ENCODE results near the gene CYP2W1. TPM values are rescaled to one million over a fixed set of nuclear protein-coding genes. Genes with fewer than 3 reads are reported as not detected.
A peak's percentile ranks its signal among the peaks of the same experiment; 100 is the strongest.

The CYP2W1 gene
- total RNA-seq, 4 donors from 2014 or later = 5.7 to 18.6 (median 12.1) TPM

- Histone ChIP-seq H3K27ac (peak overlapping the region in 1 of 4 donors; percentile 84), H3K4me3 (no peak overlapping the region), H3K36me3 (peaks cover 0 to 24% (median 0%) of the 10 kb centered on the region in 3 donors), H3K27me3 (peaks cover 0 to 27% of the 10 kb centered on the region in 2 donors), H3K9me3 (no peaks in the 10 kb centered on the region), H3K4me1 (peaks cover 0 to 69% (median 16%) of the 10 kb centered on the region in 4 donors)
- 53 to 55% methylated on average over 30 to 32 of the region's 34 CpGs for WGBS, 2 donors
- no peak for DNase-seq (ENCODE audit: low spot score in 2 of 2)
- TF ChIP-seq CTCF (IDR thresholded peaks at IDR 0.05) (no peak), EP300 (IDR thresholded peaks at IDR 0.05) (no peak), POLR2A (IDR thresholded peaks at IDR 0.05) (no peak)
Observed at GRCh38 chr7:991729-992656, 9.0 kb downstream of the CYP2W1 start.

DNA sequence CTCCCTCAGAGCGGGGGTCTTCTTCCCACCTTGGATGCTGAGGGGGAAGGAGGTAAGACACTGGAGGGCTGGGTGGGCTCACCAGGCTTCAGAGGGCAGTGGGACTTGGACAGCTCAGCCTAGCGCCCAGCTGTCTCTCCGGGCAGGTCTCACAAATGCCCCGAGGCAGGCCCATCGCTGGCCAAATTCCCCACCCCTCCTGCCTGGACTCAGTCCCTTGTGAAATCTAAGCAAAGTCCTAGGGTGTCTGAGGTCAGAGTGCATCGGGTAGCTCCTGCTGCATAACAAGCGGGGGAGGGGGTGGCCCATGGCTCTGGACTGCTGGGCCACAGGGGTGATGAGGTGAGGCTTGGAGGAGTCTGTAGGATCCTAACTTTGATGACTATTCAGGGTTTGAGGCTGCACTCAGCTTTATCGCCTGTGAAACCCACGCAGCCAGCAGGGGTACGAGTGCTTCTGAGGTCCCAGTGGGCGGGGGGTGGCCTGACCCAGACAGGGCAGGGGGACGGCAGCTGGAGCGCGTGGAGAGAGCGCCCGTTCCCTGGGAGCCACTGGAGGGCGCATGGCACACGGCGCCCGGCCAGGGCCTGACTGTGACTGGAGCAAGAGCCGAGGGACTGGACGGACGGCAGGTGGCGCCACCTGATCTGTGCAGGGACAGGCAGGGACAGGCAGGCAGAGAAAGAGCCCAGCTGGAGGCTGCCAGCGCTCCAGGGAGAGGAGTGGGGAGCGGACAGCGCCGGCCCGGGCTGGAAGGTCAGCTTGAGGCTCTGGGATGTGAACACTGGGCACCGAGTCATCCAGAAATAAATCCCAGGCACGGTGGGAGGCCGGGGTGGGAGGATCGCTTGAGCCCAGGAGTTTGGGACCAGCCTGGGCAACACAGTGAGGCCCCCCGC, 10.0 kb downstream of the CYP2W1 start:
- Histone ChIP-seq H3K9me3 (no peaks in the 10 kb centered on the region), H3K4me3 (no peak overlapping the region), H3K27ac (peak overlapping the region; percentile 33 to 84 (median 56)), H3K4me1 (peaks cover 0 to 75% (median 24%) of the 10 kb centered on the region in 4 donors), H3K27me3 (peaks cover 0 to 18% of the 10 kb centered on the region in 2 donors), H3K36me3 (peaks cover 0 to 33% (median 0%) of the 10 kb centered on the region in 3 donors)
- peak; percentile 92 to 93 for DNase-seq (ENCODE audit: low spot score in 2 of 2)
- TF ChIP-seq CTCF (IDR thresholded peaks at IDR 0.05) = peak; percentile 99 to 100 (median 100)
- TF ChIP-seq POLR2A (IDR thresholded peaks at IDR 0.05) = peak in 1 of 2 donors; percentile 31
- TF ChIP-seq EP300 (IDR thresholded peaks at IDR 0.05) = peak; percentile 21 to 84
- WGBS, 2 donors = 5 to 27% methylated on average over 27 to 28 of the region's 34 CpGs

GRCh38 chr7:994592-995308, 11.8 kb downstream of the CYP2W1 start:
- H3K27me3 ChIP-seq = peaks cover 0 to 4% of the 10 kb centered on the region in 2 donors
- H3K4me3 ChIP-seq = no peak overlapping the region
- DNase-seq (ENCODE audit: low spot score in 2 of 2) = no peak
- WGBS, 2 donors = 70 to 77% methylated on average over 21 to 28 of the region's 28 CpGs
- peak overlapping the region in 3 of 4 donors; percentile 64 to 84 (median 81) for H3K27ac ChIP-seq
- peaks cover 0 to 36% (median 0%) of the 10 kb centered on the region in 3 donors for H3K36me3 ChIP-seq
- TF ChIP-seq EP300 (IDR thresholded peaks at IDR 0.05) = no peak
- no peak for TF ChIP-seq CTCF (IDR thresholded peaks at IDR 0.05)
- no peak for TF ChIP-seq POLR2A (IDR thresholded peaks at IDR 0.05)
- H3K9me3 ChIP-seq = no peaks in the 10 kb centered on the region
- H3K4me1 ChIP-seq = peaks cover 0 to 68% (median 19%) of the 10 kb centered on the region in 4 donors

DNA sequence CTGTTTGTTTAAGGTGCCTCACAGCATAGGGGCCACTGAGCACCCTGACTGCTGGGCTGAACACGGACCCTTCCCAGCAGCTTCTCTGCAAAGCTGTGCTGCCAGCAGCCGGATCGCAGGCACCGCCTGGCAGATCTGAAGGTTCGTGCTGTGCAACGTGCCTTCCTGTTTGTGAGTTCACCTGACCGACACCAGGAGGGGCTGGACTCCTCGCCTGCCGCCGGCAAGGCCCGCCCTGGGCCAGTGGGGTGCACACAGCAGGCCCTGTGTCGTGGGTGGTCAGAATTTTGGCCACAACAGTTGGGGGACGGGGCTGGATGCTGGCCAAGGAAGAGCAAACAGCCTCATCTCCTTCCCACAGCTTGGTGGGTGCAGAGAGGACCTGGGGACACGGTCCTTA, 12.6 kb downstream of the CYP2W1 start:
- Histone ChIP-seq H3K4me1 (peaks cover 0 to 75% (median 21%) of the 10 kb centered on the region in 4 donors), H3K27me3 (peaks cover 0 to 4% of the 10 kb centered on the region in 2 donors), H3K9me3 (no peaks in the 10 kb centered on the region), H3K27ac (peak overlapping the region; percentile 14 to 84 (median 72)), H3K36me3 (peaks cover 0 to 42% (median 0%) of the 10 kb centered on the region in 3 donors), H3K4me3 (no peak overlapping the region)
- TF ChIP-seq POLR2A (IDR thresholded peaks at IDR 0.05) (no peak), CTCF (IDR thresholded peaks at IDR 0.05) (no peak), EP300 (IDR thresholded peaks at IDR 0.05) (no peak)
- DNase-seq (ENCODE audit: low spot score in 2 of 2) = no peak
- WGBS, 2 donors = 76 to 82% methylated on average over 14 of the region's 14 CpGs
